Measurements from ENCODE around the gene C1D. TPM values are rescaled to one million over a fixed set of nuclear protein-coding genes. Genes with fewer than 3 reads are reported as not detected.

The C1D gene
- total RNA-seq, 2 experiments from 2014 or later: 16.2 to 16.4 TPM

DNA sequence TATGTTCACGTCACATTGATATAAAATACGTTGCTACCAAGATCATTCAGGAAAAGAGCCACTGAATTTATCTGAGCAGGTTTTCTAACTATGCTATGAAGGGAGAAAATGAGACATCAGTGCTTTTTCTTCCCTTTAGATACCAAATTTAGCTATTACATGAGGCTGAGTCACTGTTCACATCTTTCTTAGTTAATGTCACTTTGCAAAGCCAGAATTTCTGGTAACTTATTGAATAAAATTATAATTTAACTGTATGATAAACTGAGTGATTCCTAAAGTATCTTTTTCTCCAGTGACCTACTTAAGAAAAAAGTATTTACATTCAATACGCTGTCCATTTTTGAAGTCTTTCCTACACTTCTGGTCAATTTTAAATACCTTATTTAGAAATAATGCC lies 22.7 kb downstream of the C1D start:
- Histone ChIP-seq H3K9me3 (ENCODE audit: control insufficient read depth in 1 of 2, insufficient read depth in 1 of 2, low read length in 2 of 2) (no peaks in the 10 kb centered on the region), H3K27me3 (ENCODE audit: control insufficient read depth in 1 of 2, insufficient read depth in 2 of 2, low read length in 2 of 2) (no peaks in the 10 kb centered on the region), H3K27ac (ENCODE audit: low read depth in 1 of 2, low read length in 2 of 2) (no peak overlapping the region), H3K4me1 (ENCODE audit: insufficient read depth, low read length) (no peaks in the 10 kb centered on the region), H3K36me3 (ENCODE audit: insufficient read depth, low read length) (peaks cover 11% of the 10 kb centered on the region), H3K4me3 (ENCODE audit: low read length) (no peak overlapping the region)
- Mint-ChIP-seq H3K4me1 (ENCODE audit: low read depth) (no peaks in the 10 kb centered on the region), H3K9me3 (no peaks in the 10 kb centered on the region), H3K27ac (no peak overlapping the region), H3K4me3 (no peak overlapping the region), H3K36me3 (ENCODE audit: low read depth) (peaks cover 26% of the 10 kb centered on the region), H3K27me3 (no peaks in the 10 kb centered on the region)
- TF ChIP-seq, protein P1, sequence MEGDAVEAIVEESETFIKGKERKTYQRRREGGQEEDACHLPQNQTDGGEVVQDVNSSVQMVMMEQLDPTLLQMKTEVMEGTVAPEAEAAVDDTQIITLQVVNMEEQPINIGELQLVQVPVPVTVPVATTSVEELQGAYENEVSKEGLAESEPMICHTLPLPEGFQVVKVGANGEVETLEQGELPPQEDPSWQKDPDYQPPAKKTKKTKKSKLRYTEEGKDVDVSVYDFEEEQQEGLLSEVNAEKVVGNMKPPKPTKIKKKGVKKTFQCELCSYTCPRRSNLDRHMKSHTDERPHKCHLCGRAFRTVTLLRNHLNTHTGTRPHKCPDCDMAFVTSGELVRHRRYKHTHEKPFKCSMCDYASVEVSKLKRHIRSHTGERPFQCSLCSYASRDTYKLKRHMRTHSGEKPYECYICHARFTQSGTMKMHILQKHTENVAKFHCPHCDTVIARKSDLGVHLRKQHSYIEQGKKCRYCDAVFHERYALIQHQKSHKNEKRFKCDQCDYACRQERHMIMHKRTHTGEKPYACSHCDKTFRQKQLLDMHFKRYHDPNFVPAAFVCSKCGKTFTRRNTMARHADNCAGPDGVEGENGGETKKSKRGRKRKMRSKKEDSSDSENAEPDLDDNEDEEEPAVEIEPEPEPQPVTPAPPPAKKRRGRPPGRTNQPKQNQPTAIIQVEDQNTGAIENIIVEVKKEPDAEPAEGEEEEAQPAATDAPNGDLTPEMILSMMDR (IDR thresholded peaks at IDR 0.05): no peak
- DNase-seq: no peak
- POLR2A ChIA-PET: interaction anchor here (1.8 kb wide), 1 partner anchor 23 kb away, joined by 5 read pairs; the partner anchor contains the start of gene C1D
- ATAC-seq (ENCODE audit: poor library complexity): no peak
- CTCF ChIA-PET: no interaction called here
- intact Hi-C loops (cut with DNase I, micrococcal nuclease): no loop called here

GRCh38 chr2:68039317-68039716 lies 23.5 kb downstream of the C1D start:
- no peaks in the 10 kb centered on the region for H3K9me3 ChIP-seq (ENCODE audit: control insufficient read depth in 1 of 2, insufficient read depth in 1 of 2, low read length in 2 of 2)
- no peaks in the 10 kb centered on the region for H3K27me3 Mint-ChIP-seq
- ATAC-seq (ENCODE audit: poor library complexity) (no peak), DNase-seq (no peak)
- H3K36me3 ChIP-seq (ENCODE audit: insufficient read depth, low read length): peaks cover 11% of the 10 kb centered on the region
- H3K27me3 ChIP-seq (ENCODE audit: control insufficient read depth in 1 of 2, insufficient read depth in 2 of 2, low read length in 2 of 2): no peaks in the 10 kb centered on the region
- CTCF ChIA-PET: interaction anchor here (1.4 kb wide), 1 partner anchor 15 kb away, joined by 3 read pairs; no protein-coding TSS in a partner anchor
- peak overlapping the region; percentile 12 for H3K27ac Mint-ChIP-seq
- H3K4me3 Mint-ChIP-seq: no peak overlapping the region
- intact Hi-C loops (cut with DNase I, micrococcal nuclease): no loop called here
- peaks cover 22% of the 10 kb centered on the region for H3K36me3 Mint-ChIP-seq (ENCODE audit: low read depth)
- H3K9me3 Mint-ChIP-seq: no peaks in the 10 kb centered on the region
- TF ChIP-seq, protein P1 (IDR thresholded peaks at IDR 0.05): no peak
- no peak overlapping the region for H3K4me3 ChIP-seq (ENCODE audit: low read length)
- POLR2A ChIA-PET: no interaction called here
- H3K4me1 Mint-ChIP-seq (ENCODE audit: low read depth): no peaks in the 10 kb centered on the region
- H3K4me1 ChIP-seq (ENCODE audit: insufficient read depth, low read length): no peaks in the 10 kb centered on the region
- no peak overlapping the region for H3K27ac ChIP-seq (ENCODE audit: low read depth in 1 of 2, low read length in 2 of 2)

- no peaks in the 10 kb centered on the region for H3K36me3 ChIP-seq (ENCODE audit: insufficient read depth, low read length)
- no peak overlapping the region for H3K27ac ChIP-seq (ENCODE audit: low read depth in 1 of 2, low read length in 2 of 2)
- H3K4me3 ChIP-seq (ENCODE audit: low read length): no peak overlapping the region
- intact Hi-C loops (cut with DNase I, micrococcal nuclease): no loop called here
- H3K4me1 Mint-ChIP-seq (ENCODE audit: low read depth): no peaks in the 10 kb centered on the region
- CTCF ChIA-PET: no interaction called here
- H3K36me3 Mint-ChIP-seq (ENCODE audit: low read depth): no peaks in the 10 kb centered on the region
- POLR2A ChIA-PET: no interaction called here
- H3K27me3 ChIP-seq (ENCODE audit: control insufficient read depth in 1 of 2, insufficient read depth in 2 of 2, low read length in 2 of 2): no peaks in the 10 kb centered on the region
- TF ChIP-seq, protein P1 (IDR thresholded peaks at IDR 0.05): no peak
- no peaks in the 10 kb centered on the region for H3K4me1 ChIP-seq (ENCODE audit: insufficient read depth, low read length)
- H3K27ac Mint-ChIP-seq: no peak overlapping the region
- no peak overlapping the region for H3K4me3 Mint-ChIP-seq
- no peak for DNase-seq
- no peaks in the 10 kb centered on the region for H3K9me3 ChIP-seq (ENCODE audit: control insufficient read depth in 1 of 2, insufficient read depth in 1 of 2, low read length in 2 of 2)
- H3K27me3 Mint-ChIP-seq: peaks cover 5% of the 10 kb centered on the region
- no peaks in the 10 kb centered on the region for H3K9me3 Mint-ChIP-seq
- ATAC-seq (ENCODE audit: poor library complexity): no peak
These were observed 30.1 kb downstream of the C1D start for GRCh38 chr2:68032702-68033101.

Data from CD4-positive, alpha-beta T cell (primary cell).